DMS114 treated with DMSO at 0.1 percent for 48 hours (cell line): ENCODE data around the gene BLOC1S3.

Experiments used
- DNase-seq: peaks from one replicate; lab custom pipeline; 2025; ENCODE audit not compliant: unreplicated experiment; lab: John Stamatoyannopoulos, UW

The BLOC1S3 gene

DNA sequence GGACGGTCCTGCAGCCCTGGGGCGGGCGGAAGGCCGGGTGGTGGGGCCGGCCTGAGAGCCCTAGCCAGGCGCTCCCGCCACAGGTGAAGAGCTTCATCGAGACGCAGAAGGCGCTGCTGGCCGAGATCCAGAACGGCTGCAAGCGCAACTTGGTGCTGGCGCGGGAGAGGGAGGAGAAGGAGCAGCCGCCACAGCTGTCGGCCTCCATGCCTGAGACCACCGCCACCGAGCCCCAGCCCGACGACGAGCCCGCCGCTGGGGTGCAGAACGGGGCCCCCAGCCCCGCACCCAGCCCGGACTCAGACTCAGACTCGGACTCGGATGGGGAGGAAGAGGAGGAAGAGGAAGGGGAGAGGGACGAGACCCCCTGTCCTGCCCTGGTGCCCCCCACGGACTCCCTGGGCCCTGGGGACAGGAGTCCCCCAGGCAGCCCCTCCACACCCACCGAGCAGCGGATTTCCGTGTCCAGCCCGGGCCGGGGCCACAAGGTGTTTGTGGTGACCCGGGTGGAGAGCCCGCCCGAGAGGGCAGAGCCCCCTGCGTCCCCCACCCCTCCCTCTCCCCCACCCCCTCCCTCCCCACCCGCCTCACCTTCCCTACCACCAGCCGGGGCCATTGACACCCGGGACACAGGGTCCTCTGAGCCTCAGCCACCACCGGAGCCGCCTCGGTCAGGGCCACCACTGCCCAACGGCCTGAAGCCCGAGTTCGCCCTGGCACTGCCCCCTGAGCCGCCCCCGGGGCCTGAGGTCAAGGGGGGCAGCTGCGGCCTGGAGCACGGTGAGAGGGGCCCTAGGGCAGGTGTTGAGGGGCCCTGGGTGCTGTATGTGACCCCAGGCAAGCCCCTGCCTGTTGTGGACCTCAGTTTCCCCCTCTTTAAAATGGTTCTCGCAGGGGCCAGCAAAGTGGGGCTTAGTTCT lies 33.1 kb upstream of the BLOC1S3 start:
- no peak for DNase-seq

DNA sequence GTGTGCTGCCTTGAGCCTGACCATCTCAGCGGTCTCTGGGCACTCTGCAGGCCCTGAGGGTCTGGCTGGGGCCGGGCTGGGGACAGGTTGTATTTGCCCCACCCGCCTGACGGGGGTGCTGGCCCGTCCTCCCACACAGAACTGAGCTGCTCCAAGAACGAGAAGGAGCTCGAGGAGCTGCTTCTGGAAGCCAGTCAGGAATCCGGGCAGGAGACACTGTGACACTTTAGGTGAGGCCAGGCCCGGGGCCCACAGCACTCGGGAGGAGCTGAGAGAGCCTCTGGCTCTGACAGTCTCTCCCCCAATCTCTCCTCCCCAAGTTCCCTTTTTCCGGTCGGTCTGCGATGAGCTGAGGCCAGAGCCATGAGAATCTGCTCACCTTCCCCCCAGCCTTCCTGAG lies 32.3 kb upstream of the BLOC1S3 start:
- no peak for DNase-seq

DNA sequence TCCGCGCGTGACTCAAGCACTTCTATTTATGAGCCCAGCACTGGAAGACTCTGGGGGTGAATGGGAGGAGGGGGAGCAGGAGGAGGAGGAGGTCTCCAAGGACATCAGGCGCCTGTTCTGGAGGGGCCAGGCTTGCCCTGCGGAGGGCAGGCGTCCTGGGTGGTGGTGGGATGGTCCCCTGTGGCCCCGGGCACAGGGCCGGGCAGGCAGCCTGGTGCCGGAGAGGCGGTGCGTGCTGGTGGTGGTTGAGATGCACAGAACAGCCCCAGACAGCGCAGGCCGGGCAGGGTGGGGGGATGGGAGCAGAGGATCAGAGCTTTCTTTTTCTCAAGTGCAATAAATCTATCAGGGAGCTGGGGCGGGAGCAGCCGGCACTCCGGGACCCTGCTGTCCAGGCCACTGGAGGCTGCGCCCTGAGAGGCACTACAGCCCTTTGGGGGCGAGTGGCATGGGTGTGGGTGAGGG lies 31.8 kb upstream of the BLOC1S3 start:
- DNase-seq, result no peak

DNA sequence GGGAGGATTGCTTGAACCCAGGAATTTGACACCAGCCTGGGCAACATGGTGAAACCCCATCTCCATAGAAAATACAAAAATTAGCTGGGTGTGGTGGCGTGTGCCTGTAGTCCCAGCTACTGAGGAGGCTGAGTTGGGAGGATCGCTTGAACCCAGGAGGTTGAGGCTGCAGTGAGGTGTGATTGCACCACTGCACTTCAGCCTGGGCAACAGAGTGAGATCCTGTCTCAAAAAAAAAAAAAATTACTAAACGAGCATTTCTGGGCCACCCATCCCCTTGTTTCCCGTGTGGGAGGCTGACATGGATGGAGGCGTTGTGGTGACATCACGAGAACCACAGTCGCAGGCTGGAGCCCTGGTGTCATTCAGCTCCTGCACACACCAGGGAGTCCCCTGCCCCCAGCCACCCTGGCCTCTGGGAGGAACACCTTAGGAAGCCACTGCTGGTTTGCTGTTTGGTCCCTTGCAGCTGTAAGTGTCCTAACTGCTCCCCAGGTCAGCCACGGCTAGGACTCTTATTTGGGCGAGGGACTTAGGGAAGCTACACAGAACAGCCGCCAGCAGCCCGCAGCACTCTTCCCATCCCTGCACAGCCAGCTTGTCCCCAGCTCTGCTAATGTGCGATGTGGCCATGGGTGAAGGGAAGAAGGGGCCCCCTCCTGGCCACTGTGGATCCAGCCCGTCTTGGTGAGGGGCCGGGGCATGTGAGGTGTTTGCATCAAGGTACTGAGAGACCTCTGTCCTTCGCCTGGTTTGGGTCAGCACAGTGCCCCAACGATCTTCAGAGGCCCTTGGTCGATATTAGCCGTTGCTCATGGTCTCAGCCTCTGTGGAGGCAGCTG lies 30.5 kb upstream of the BLOC1S3 start:
- DNase-seq, result no peak

DNA sequence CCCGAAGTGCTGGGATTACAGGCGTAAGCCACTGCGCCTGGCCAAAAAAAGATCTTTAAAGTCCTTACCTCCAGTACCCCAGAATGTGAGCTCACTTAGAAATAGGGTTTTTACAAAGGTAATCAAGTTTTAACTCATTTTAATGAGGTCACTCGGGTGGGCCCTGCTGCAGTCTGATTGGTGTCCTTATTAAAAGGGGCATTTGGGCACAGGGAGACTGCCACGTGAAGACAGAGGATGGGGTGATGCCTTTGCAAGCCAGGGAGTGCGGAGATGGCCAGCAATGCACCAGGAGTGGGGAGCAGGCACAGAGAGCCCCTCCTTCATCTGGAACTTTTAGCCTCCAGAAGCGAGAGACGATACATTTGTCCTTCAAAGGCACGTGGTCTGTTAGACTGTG lies 29.5 kb upstream of the BLOC1S3 start:
- no peak for DNase-seq

DNA sequence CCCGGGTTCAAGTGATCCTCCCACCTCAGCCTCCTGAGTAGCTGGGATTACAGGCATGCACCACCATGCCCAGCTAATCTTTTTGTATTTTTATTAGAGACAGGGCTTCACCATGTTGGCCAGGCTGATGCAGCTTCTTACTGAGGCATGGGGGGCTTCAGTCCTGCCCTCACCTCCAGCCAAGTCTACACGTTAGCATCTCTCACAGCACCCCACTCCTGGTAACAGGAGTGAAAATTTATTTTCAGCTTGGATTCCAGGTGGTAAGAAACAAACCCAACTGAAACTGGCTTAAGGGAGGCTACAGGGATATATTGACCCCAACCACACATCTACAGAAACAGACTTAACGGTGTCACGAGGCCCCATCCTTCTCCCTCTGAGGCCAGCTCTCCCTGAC lies 28.4 kb upstream of the BLOC1S3 start:
- DNase-seq, result no peak

DNA sequence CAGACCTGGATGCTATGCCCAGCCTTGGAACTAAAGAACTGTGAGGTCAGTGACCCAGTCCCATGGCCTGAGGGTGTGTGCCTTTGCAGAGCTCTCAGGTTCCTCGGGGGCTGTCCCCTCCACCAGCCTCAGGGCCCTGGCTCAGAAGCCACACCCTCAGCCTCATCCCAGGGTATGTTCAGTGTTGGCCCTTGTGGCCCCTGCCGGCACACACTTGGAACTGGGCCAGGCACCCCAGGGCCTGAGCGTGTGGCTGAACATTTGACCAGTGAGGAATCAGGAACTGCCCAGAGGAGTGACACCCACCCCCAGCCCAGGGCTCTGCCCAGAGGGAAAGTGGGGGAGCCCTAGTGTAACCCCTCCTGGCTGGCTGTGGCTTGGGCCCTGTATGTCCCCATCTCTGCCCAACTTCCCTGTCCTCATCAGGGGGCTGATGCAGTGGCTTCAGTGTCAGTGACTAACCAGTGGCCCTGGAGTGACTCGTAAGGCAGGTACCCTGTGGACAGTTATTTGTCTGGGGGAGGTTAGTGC lies 27.8 kb upstream of the BLOC1S3 start:
- no peak for DNase-seq

DNA sequence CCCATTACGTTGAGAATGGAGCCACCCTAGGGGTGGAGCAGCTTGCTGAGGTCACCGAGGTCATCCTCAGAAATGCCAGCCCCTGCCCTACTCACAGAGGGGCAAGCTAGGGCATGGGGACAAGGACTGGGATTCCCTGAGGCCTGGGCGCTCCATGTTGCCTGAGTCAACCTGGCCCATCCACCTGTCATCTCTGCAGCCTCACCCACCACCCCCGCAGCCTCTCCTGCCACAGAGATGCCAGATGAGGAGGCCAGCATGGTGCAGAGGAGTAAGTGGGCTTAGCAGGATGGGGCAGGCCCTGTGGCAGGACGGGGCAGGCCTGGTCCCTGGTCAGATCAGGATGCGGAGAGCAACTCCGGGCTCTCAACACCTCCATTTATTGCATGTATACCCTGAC lies 27.3 kb upstream of the BLOC1S3 start:
- DNase-seq, result no peak

DNA sequence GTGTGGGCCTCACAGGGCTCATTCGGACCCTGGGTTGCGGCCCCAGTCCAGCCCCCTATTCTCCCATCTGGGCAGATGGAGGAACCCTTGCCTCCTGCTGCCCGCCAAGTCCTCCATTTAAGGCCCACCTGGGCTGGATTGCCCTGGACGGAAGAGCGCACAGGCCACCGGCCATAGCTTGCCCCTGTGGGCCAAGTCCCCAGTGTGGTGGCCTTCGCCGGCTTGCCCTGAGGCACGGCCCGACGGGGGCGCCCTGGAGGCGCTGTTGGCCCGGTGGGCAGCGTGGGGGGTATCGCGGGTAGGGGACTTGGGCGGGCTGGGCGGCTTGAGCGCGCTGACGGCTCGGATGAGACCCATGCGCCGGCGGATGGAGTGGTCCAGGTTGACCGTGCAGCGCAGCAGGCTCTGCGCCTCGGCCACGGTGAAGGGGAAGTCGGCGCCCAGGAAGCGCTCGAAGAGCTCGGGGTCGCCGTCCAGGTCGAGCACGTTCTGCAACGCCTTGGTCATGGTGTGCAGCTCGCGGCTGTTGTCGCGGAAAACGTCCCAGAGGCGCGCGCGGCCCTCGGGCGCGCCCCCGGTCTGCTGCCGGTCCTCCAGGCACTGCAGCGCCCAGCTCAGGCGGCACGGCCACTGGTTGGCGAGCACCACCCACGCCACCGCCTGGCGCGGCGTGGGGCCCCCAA lies 26.6 kb upstream of the BLOC1S3 start:
- no peak for DNase-seq

DNA sequence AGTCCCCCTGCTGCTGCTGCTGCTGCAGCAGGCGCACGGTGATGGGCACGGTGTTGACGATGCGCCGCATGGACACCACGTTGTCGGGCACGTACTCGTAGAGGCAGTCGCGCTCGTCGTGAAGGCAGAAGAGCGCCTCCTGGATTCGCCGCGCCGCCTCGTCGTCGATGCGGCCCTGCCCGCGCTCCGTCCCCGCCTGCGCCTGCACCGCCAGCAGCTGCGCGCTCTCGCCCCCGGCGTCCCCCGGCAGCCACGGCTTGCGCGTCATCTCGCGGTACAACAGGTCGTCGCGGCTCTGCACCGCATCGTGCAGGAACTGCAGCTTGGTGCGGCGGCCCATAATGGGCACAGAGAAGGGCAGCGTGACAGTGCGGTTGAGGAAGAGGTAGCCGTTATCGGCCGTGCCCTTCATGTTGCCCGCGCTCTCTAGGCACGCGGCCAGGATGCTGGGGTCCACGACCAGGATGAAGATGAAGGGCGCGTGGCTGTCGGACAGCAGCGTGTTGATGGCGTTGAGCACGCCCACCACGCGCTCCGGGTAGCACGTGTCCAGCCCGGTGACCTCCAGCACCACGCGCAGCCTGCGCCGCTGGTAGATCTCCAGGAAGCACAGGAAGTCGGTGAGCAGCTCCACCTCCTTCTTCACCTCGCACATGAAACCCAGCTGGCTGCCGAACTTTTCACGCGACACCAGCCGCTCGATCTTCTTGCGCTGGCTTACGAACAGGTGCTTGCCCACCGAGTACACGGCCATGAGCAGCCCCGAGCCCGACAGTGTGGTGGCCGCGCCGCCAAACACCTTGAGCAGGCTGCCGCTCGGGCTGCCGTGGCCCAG lies 25.9 kb upstream of the BLOC1S3 start:
- no peak for DNase-seq

DNA sequence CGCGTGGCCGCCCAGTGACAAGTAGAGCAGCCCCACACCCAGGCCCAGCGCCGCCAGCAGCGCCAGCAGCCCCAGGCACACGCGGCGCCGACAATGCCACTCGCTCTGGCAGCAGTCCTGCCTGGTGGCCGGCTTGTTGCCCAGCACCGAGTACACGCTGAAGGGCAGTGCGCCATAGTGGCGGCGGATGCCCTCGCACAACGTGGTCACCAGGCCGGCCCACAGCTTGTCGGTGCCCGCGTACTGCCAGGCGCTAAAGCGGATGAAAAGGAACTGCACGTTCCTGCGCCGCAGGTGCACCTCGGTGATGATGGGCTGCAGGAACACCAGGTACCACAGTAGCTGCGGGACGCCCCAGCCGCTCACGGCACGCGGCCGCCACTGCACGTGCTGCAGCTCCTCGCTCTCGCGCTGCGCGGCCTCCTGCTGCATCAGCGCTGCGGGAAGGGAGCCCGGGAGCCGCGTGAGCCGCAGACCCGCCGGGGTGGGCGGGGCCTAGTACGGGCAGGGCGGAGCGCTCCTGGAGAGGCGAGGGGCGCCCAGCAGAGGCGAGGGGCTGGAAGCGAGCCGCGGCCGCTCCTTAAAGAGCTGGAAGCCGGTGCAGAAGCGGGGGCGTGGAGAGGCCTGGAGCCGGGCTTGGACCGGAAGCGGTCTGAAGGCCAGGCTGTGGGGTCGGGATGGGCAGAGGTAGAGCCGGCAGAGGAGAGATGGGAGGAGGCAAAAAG lies 25.1 kb upstream of the BLOC1S3 start:
- no peak for DNase-seq

DNA sequence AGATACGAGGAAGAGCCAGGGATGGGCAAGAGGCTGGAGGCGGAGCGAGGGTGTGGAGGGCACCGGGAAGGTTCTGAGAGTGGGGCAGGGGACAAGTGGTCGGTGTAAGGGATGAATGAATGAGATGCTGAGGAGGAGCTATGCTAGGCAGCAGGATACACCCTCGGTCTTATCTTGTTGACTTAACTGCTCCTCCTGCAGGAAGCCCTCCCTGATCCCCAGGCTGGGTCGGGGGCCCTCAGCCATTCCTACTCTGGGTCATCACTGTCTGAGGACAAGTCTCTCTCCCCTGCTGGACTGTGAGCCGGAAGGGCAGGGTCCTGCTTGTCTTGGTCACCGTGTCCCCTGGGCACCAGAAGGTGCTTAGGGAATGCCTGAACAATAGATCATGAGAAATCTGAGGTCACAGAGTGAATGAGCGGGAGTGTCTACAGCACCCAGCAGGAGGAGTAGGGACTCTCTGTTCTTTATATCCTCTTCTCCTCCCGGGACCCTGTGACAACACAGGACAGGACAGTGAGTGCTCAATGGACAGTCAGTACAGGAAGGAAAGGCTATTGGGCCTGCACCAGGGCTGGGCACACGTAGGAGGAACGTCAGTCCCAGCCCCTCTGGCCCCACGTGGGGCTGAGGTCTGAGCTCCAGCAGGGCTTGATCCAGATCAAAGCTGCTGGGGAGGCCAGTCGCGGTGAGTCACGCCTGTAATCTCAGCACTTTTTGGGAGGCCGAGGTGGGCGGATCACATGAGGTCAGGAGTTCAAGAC lies 24.3 kb upstream of the BLOC1S3 start:
- no peak for DNase-seq

DNA sequence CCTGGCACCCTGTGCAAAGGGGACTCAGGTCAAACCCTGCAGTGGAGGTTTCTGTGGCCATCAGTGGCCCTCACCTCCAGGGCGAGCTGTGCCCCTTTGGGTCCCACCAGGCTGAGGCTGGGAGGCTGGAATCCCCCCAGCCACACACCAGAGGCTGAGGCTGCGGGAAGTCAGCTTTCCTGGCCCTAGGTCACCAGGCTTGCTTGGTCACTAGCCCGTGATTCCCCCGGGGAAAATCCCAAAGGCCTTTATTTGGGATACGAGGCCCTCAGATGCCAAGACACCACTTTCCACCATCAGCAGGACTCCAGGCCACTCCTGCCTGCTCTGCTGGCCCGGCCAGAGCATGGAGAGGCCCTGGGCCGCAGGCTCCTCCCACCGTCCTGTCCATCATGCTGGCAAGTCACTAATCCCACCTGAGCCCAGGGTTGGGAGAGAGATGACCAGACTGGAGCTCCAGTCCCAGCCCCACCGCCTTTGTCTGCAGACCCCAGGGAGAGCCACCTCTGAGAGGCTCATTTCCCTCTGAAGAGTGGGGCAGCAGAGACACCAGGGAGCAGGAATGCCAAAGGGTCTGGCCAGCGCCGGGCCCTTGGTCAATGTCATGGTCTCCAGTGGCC lies 22.5 kb upstream of the BLOC1S3 start:
- no peak for DNase-seq

DNA sequence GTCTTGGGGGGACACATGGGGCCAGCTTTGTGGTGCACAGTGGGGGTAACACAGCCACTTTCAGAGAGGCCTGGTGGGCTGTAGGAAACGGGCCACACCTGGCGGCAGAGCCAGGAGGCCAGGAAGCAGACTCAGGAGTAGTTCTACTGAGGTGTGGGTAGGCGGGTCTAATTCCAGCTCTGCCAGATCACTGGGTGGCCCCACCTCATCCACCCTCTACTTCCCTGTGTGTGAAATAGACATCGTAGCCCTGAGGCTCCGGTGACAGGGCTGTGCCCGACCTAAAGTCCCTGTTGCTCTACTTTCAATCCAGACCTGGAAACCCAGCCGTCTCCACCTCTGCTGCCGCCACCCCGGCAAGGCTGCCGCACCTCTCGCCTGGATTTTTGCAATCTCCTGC lies 21.8 kb upstream of the BLOC1S3 start:
- no peak for DNase-seq

DNA sequence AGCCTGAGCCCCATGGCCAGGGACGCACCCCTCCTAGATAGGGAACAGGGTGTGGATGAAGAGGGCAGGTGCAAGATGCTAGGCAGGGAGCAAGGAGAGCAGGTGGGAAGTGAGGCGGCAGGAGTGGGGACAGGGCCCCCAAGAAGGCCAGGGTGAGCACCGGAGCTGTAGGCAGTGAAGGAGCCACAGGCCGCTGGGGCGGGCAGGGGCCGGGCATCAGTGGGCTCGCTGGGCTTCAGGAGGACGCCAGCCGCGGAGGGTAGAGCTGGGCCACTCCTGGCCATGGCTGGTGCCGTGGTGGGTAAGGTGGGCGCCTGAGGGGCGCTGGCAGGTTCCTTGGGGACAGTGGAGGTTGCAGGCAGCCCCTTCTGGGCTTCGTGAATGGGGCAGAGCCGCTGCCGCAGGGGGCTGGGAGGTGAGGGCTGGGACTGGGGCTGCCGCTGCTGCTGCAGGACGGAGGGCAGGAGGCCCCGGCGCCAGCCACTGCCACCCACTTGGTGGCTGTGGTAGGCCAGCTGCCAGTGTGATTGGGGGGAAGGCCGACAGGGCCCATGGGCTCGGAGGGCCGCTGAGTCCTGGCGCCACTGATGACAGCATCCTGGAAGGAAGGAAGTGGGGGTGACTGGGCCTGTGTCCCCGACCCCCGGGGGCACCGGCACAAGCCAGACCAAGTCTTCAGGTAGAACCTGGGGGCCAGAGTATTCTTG lies 19.9 kb upstream of the BLOC1S3 start:
- DNase-seq, result no peak

DNA sequence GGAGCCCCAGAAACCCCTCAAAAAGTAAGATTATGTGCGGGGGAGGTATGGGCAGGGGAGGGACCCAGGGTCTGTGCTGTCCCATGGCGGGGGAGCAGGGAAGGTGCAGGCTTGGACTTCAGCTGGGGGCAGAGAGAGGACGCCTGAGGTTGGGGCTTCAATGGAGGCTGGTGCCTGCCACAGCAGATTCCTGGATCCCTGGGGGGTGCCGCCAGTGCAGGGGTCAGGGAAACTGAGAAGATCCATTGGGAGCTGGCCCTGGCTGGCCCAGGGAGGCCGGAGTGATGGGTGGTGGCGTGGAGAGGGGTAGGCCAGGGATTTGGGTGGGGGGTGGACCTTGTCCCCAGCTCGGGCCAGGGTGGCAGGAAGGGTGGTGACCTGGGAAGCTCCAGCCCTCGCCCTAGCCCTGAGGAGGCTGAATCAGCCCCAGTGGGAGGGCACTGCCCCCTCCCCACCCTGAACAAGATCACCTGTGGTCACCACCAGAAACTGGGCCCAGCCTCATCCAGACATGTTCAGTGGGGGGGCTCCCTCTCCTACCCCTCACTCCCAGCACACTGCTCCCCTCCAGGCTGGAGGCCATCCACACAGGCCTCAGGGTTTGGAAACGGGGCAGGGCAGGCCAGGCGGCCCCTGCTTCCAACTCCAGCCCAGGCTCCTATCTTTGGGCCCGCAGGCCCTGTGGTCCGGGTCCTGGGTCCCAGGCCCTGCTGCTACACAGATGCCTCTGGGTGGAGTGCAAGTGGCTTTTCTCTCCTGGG lies 19.2 kb upstream of the BLOC1S3 start:
- no peak for DNase-seq

DNA sequence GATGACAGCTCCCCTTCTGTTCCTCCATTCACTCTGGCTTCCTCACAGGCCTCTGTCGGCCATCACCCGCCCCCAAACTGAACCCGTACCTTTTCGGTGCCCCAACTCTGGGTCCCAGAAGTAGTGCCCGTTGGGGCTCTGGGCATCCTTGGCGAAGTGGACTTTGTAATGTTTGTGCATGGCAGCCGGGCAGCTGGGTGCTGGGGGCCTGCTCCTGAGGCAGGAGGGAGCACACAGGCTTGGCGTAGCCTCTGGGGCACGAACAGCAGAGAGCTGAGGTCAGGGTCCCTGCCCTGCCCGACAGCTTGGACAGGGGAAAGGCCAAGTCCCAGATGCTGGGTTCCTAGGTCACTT lies 18.6 kb upstream of the BLOC1S3 start:
- DNase-seq, result no peak
